PC-9 (cell line): ENCODE data around the gene MGAT4A. TPM values are rescaled to one million over a fixed set of nuclear protein-coding genes. Genes with fewer than 3 reads are reported as not detected.

Experiments
- BruUV-seq: library from RNA; stranded (reverse); fragments of 400-500 nt; replicated peaks from 2 replicates; lab custom pipeline; 2021; lab: Mats Ljungman, UMichigan
- CTCF ChIA-PET: fragments of 300-600 bp; sonication (Branson Sonifier 250); formaldehyde crosslinking; loops from one replicate; lab custom pipeline; 2022; ENCODE audit warnings: antibody characterized with exemption; lab: Charles Lee
- POLR2A ChIA-PET: fragments of 300-600 bp; sonication (Branson Sonifier 250); formaldehyde crosslinking; loops from one replicate; lab custom pipeline; 2022; ENCODE audit warnings: antibody characterized with exemption; ENCODE audit not compliant: unreplicated experiment; lab: Charles Lee
- DNase-seq, 2 experiments: peaks; one replicate each; pipeline versions ENCODE4 v3.0.0 to v3.0.0-alpha.2; 2015 to 2022; ENCODE audit warnings: mixed read lengths in 1 of 2
- H2AFZ ChIP-seq: fragments of 200-600 bp; sonication (generic); 2 replicates; pipeline ENCODE4 v1.8.1; 2017; ENCODE audit warnings: antibody characterized with exemption
- H3F3A ChIP-seq: fragments of 200-600 bp; sonication (generic); 2 replicates; pipeline ENCODE4 v1.8.1; 2017; ENCODE audit warnings: antibody characterized with exemption, mild to moderate bottlenecking, low read depth; ENCODE audit not compliant: insufficient read depth
- H3K27ac ChIP-seq: fragments of 200-600 bp; sonication (generic); 2 replicates; pipeline ENCODE4 v1.6.1; 2016; ENCODE audit warnings: mixed run types
- H3K27me3 ChIP-seq: fragments of 200-600 bp; sonication (generic); 2 replicates; pipeline ENCODE4 v1.6.1; 2016; ENCODE audit warnings: low read depth, mixed run types; ENCODE audit not compliant: insufficient read depth
- H3K36me3 ChIP-seq: fragments of 200-600 bp; sonication (generic); 2 replicates; pipeline ENCODE4 v1.6.1; 2016; ENCODE audit warnings: low read depth, mixed run types
- H3K4me1 ChIP-seq: fragments of 200-600 bp; sonication (generic); replicated peaks from 2 replicates; pipeline ENCODE4 v1.6.1; 2016; ENCODE audit warnings: mixed run types; ENCODE audit not compliant: insufficient read depth
- H3K4me2 ChIP-seq: fragments of 200-600 bp; sonication (generic); 2 replicates; pipeline ENCODE4 v1.6.1; 2017; ENCODE audit warnings: mixed run types
- H3K4me3 ChIP-seq: fragments of 200-600 bp; sonication (generic); 2 replicates; pipeline ENCODE4 v1.6.1; 2016; ENCODE audit warnings: mixed run types
- H3K79me2 ChIP-seq: fragments of 200-600 bp; sonication (generic); 2 replicates; pipeline ENCODE4 v1.6.1; 2017; ENCODE audit warnings: low read depth, mixed run types
- H3K9me2 ChIP-seq: fragments of 200-600 bp; sonication (generic); 2 replicates; pipeline ENCODE4 v1.8.1; 2017; ENCODE audit warnings: mild to moderate bottlenecking; ENCODE audit not compliant: insufficient read depth
- H3K9me3 ChIP-seq: fragments of 200-600 bp; sonication (generic); 2 replicates; pipeline ENCODE4 v1.8.1; 2016; ENCODE audit warnings: low read depth; ENCODE audit not compliant: insufficient read depth
- H4K20me1 ChIP-seq: fragments of 200-600 bp; sonication (generic); 2 replicates; pipeline ENCODE4 v1.8.1; 2017; ENCODE audit not compliant: insufficient read depth
- CTCF ChIP-seq: fragments of 200-600 bp; sonication (generic); conservative IDR thresholded peaks from 2 replicates; pipeline ENCODE4 v1.6.1; 2017; ENCODE audit warnings: mixed run types, antibody characterized with exemption, mild to moderate bottlenecking, moderate library complexity
- EZH2 ChIP-seq: fragments of 200-600 bp; sonication (generic); IDR thresholded peaks from 2 replicates; pipeline ENCODE4 v1.8.0; 2017; ENCODE audit warnings: antibody characterized with exemption, low read depth
- intact Hi-C: fragments of 100-400 bp; cut with micrococcal nuclease; formaldehyde crosslinking; loops from one replicate; pipeline ENCODE4 v1.10.0; 2022; ENCODE audit not compliant: unreplicated experiment
- total RNA-seq: library from RNA; stranded (reverse); gene quantifications from 2 replicates; pipeline ENCODE4 v1.2.3, GENCODE V29; 2021

Gene MGAT4A
- total RNA-seq, 1 experiment from 2014 or later, result 12.9 TPM

GRCh38 chr2:98761267-98761781, 30.4 kb upstream of the MGAT4A start:
- Histone ChIP-seq H3K9me3 (no peaks in the 10 kb centered on the region), H3K9me2 (no peaks in the 10 kb centered on the region), H3K4me2 (no peak overlapping the region), H3K27ac (no peak overlapping the region), H3F3A (peaks cover 36% of the 10 kb centered on the region), H3K4me3 (no peak overlapping the region), H3K4me1 (peaks cover 45% of the 10 kb centered on the region), H4K20me1 (no peaks in the 10 kb centered on the region), H3K27me3 (no peaks in the 10 kb centered on the region), H3K36me3 (no peaks in the 10 kb centered on the region), H2AFZ (no peak overlapping the region), H3K79me2 (no peaks in the 10 kb centered on the region)
- POLR2A ChIA-PET, result no interaction called here
- no peak for DNase-seq
- CTCF ChIA-PET, result no interaction called here
- BruUV-seq, result no TSS peak
- no peak for TF ChIP-seq EZH2
- no peak for TF ChIP-seq CTCF
- intact Hi-C loops, result no loop called here

GRCh38 chr2:98759827-98760625, 29.1 kb upstream of the MGAT4A start:
- peak in 1 of 2 experiments; percentile 88 for DNase-seq
- Histone ChIP-seq H3F3A (peaks cover 32% of the 10 kb centered on the region), H3K4me1 (peaks cover 38% of the 10 kb centered on the region), H3K4me3 (no peak overlapping the region), H3K27ac (no peak overlapping the region), H2AFZ (no peak overlapping the region), H3K27me3 (no peaks in the 10 kb centered on the region), H3K9me3 (no peaks in the 10 kb centered on the region), H3K4me2 (no peak overlapping the region), H3K9me2 (no peaks in the 10 kb centered on the region), H3K79me2 (no peaks in the 10 kb centered on the region), H3K36me3 (no peaks in the 10 kb centered on the region), H4K20me1 (no peaks in the 10 kb centered on the region)
- no TSS peak for BruUV-seq
- intact Hi-C loops, result no loop called here
- ChIA-PET POLR2A (no interaction called here), CTCF (interaction anchor here (0.6 kb wide), 1 partner anchor 96 kb away, joined by 3 read pairs; no protein-coding TSS in a partner anchor)
- TF ChIP-seq EZH2, result no peak
- TF ChIP-seq CTCF, result no peak

- no peak overlapping the region for H3K4me3 ChIP-seq
- no peak overlapping the region for H3K27ac ChIP-seq
- peaks cover 32% of the 10 kb centered on the region for H3F3A ChIP-seq
- H3K27me3 ChIP-seq, result no peaks in the 10 kb centered on the region
- no peaks in the 10 kb centered on the region for H4K20me1 ChIP-seq
- no peak for DNase-seq
- H3K4me2 ChIP-seq, result no peak overlapping the region
- H2AFZ ChIP-seq, result no peak overlapping the region
- H3K36me3 ChIP-seq, result no peaks in the 10 kb centered on the region
- H3K4me1 ChIP-seq, result peaks cover 38% of the 10 kb centered on the region
- ChIA-PET CTCF (interaction anchor here (0.6 kb wide), 1 partner anchor 95 kb away, joined by 3 read pairs; no protein-coding TSS in a partner anchor), POLR2A (no interaction called here)
- H3K9me3 ChIP-seq, result no peaks in the 10 kb centered on the region
- intact Hi-C loops, result no loop called here
- no peaks in the 10 kb centered on the region for H3K79me2 ChIP-seq
- TF ChIP-seq EZH2 (no peak), CTCF (no peak)
- no peaks in the 10 kb centered on the region for H3K9me2 ChIP-seq
- BruUV-seq, result no TSS peak
Observed at GRCh38 chr2:98759338-98759737, 28.4 kb upstream of the MGAT4A start.
